CD4-positive, alpha-beta T cell treated with Interleukin-10 for 1 hour (primary cell): ENCODE measurements around the gene CLTCL1.
"Not testable (repeated sequence)": the region's sequence is repeated elsewhere in the genome, so short reads cannot be mapped to it uniquely, and the experiment has no call there.

Experiments used
- DNase-seq: peaks from one replicate; pipeline ENCODE4 v3.0.0-alpha.2; 2020

Gene CLTCL1

GRCh38 chr22:19214078-19214473 is 77.4 kb downstream of the CLTCL1 start:
- no peak for DNase-seq

GRCh38 chr22:19213442-19214077 is 78.0 kb downstream of the CLTCL1 start:
- DNase-seq: no peak

GRCh38 chr22:19213001-19213400 is 78.5 kb downstream of the CLTCL1 start:
- no peak for DNase-seq

GRCh38 chr22:19212302-19212870 is 79.1 kb downstream of the CLTCL1 start:
- DNase-seq: no peak

- DNase-seq: no peak
Measured at GRCh38 chr22:19210188-19210587, 81.3 kb downstream of the CLTCL1 start.

GRCh38 chr22:19208287-19208847 is 83.2 kb downstream of the CLTCL1 start:
- no peak for DNase-seq

- no peak for DNase-seq
Measured at GRCh38 chr22:19207884-19208283, 83.6 kb downstream of the CLTCL1 start.

- DNase-seq: no peak
Measured at GRCh38 chr22:19207401-19207808, 84.1 kb downstream of the CLTCL1 start.

GRCh38 chr22:19206287-19206686 is 85.2 kb downstream of the CLTCL1 start:
- DNase-seq: no peak

- no peak for DNase-seq
Measured at GRCh38 chr22:19204640-19205039, 86.9 kb downstream of the CLTCL1 start.

- no peak for DNase-seq
Measured at GRCh38 chr22:19203834-19204233, 87.7 kb downstream of the CLTCL1 start.

- DNase-seq: not testable (repeated sequence)
Measured at GRCh38 chr22:19202799-19203186, 88.7 kb downstream of the CLTCL1 start.

GRCh38 chr22:19201869-19202798 is 89.4 kb downstream of the CLTCL1 start:
- DNase-seq: no peak

- DNase-seq: no peak
Measured at GRCh38 chr22:19201130-19201868, 90.2 kb downstream of the CLTCL1 start.

- no peak for DNase-seq
Measured at GRCh38 chr22:19199479-19199878, 92.0 kb downstream of the CLTCL1 start.

- no peak for DNase-seq
Measured at GRCh38 chr22:19197997-19198865, 93.3 kb downstream of the CLTCL1 start.

GRCh38 chr22:19196841-19197612 is 94.5 kb downstream of the CLTCL1 start:
- DNase-seq: no peak

- DNase-seq: no peak
Measured at GRCh38 chr22:19195796-19196731, 95.5 kb downstream of the CLTCL1 start.

GRCh38 chr22:19194766-19195536 is 96.6 kb downstream of the CLTCL1 start:
- DNase-seq: no peak
